Adrenal gland (tissue), 19 donors: ENCODE measurements around the gene ATP13A2. TPM values are rescaled to one million over a fixed set of nuclear protein-coding genes. Genes with fewer than 3 reads are reported as not detected.

ENCODE experiments used
- DNase-seq, 7 donors: peaks; one replicate each; pipeline ENCODE4 v3.0.0-alpha.2; 2019 to 2020
- H3K27ac ChIP-seq, 5 donors: fragments of 200-600 bp; sonication (generic) in 4 of 5; 1 replicate in 3 of 5; 2 replicates in 2 of 5; pipeline versions ENCODE4 v1.5.1 to v1.8.0; 2016 to 2020; ENCODE audit warnings: mild to moderate bottlenecking in 1 of 5
- H3K27me3 ChIP-seq: fragments of 200-600 bp; 2 replicates; pipeline ENCODE4 v1.8.0; 2021
- H3K36me3 ChIP-seq, 2 donors: fragments of 200-600 bp; replicated peaks in 1 of 2; 1 replicate in 1 of 2; 2 replicates in 1 of 2; pipeline versions ENCODE4 v1.5.1 to v1.8.0; 2018 to 2022
- H3K4me1 ChIP-seq, 2 donors: fragments of 200-600 bp; replicated peaks in 1 of 2; 1 replicate in 1 of 2; 2 replicates in 1 of 2; pipeline versions ENCODE4 v1.5.1 to v1.8.0; 2018 to 2021
- H3K4me3 ChIP-seq, 4 donors: fragments of 200-600 bp; sonication (generic) in 3 of 4; one replicate each; pipeline ENCODE4 v1.5.1; 2016 to 2018
- H3K9me3 ChIP-seq, 3 donors: fragments of 200-600 bp; sonication (generic) in 1 of 3; replicated peaks in 1 of 3; 1 replicate in 2 of 3; 2 replicates in 1 of 3; pipeline versions ENCODE4 v1.5.1 to v1.8.0; 2016 to 2021
- POLR2A ChIP-seq, 2 donors: fragments of 450-650 bp; IDR thresholded peaks; one replicate each; pipeline ENCODE4 v1.6.1; 2017; ENCODE audit warnings: antibody characterized with exemption in 2 of 2, mild to moderate bottlenecking in 2 of 2, moderate library complexity in 1 of 2
- WGBS, 4 donors: extraction: QIAGEN DNeasy Blood & Tissue Kit in 2 of 4; methylation state at CpG; one replicate each; pipeline versions ENCODE4 v1.1.5 to v1.1.7; 2013 to 2017; 5-methylcytosine and 5-hydroxymethylcytosine counted together
- intact Hi-C, 2 donors: fragments of 100-400 bp; cut with DNase I; formaldehyde crosslinking; loops; one replicate each; pipeline versions ENCODE4 v1.14.1 to v1.15.0; 2022 to 2023
- long read RNA-seq, 10 donors: library from polyadenylated mRNA in 3 of 10; unstranded in 2 of 10; stranded (forward) in 1 of 10; transcript quantifications; one replicate each; pipeline ENCODE4 v2.0.0 and lab custom pipeline, GENCODE V29; 2021 to 2026
- polyA plus RNA-seq, 3 donors: library from polyadenylated mRNA; stranded (reverse); fragments of 200-250 nt in 2 of 3; fragments of 350-450 nt in 1 of 3; fragmentation: Illumina TruSeq in 1 of 3; extraction: RNeasy Lipid Tissue Mini Kit (QIAGEN cat#74804) in 1 of 3; gene quantifications; one replicate each; pipeline ENCODE4 v1.2.3, GENCODE V29; 2013 to 2014
- total RNA-seq, 9 donors: library from RNA; depleted of rRNA in 4 of 9; stranded (reverse); fragments of >200 nt in 4 of 9; fragments of 120-200 nt in 1 of 9; fragmentation: NEBNext Ultra II Directional in 1 of 9; extraction: Animal tissue kit (Norgen Biotek cat#: 25700) in 1 of 9; gene quantifications; one replicate each; pipeline versions ENCODE4 v1.1.0 to v1.2.4, GENCODE V29; 2013 to 2023
- TF ChIP-seq, protein P1 (sequence below), 6 experiments: fragments of 450-650 bp in 4 of 6; fragments of 200-600 bp in 2 of 6; sonication (generic) in 1 of 6; IDR thresholded peaks; 1 replicate in 5 of 6; 2 replicates in 1 of 6; pipeline versions ENCODE4 v1.5.1 to v1.8.0; 2016 to 2021; ENCODE audit warnings: antibody characterized with exemption in 6 of 6, mild to moderate bottlenecking in 2 of 6, moderate library complexity in 1 of 6
- donor health status: healthy with polysubstance abuse.
- donor health status: Bipolar disorder and iron deficiency.
- donor health status: DM: yes; HTN: yes; CAD: no.
- donor health status: DM: no; HTN: no; CAD: no.
- donor health status: DM: no; HTN: no; CAD: no.
- donor health status: DM: yes; HTN: yes; CAD: no.

Gene ATP13A2
- 10 to 100 TPM in 8 of 9 donors, 1 to 10 TPM in 1; 6.0 to 82.4 (median 42.2) TPM for total RNA-seq
- polyA plus RNA-seq: 10 to 100 TPM; 11.8 to 51.9 (median 34.1) TPM
- long read RNA-seq, donor 1: 0 reads
- long read RNA-seq, donor 2: 0 reads
- long read RNA-seq, donor 3: 0 reads
- long read RNA-seq, donor 4, partial matches to known transcripts: 7 of 8 reads
- long read RNA-seq, donor 4, other reads (novel, unspliced or antisense): 1 of 8 reads
- long read RNA-seq, donor 5, transcript ATP13A2-201 (29 exons, 3,840 nt): minor isoform, 40 of 207 reads
- long read RNA-seq, donor 5, transcript ATP13A2-203 (29 exons, 3,981 nt): major isoform, 55 of 207 reads
- long read RNA-seq, donor 5, partial matches to known transcripts: 28 of 207 reads
- long read RNA-seq, donor 5, other reads (novel, unspliced or antisense): 84 of 207 reads
- long read RNA-seq, donor 6, partial matches to known transcripts: 4 of 5 reads
- long read RNA-seq, donor 6, other reads (novel, unspliced or antisense): 1 of 5 reads
- long read RNA-seq, donor 7: 0 reads
- long read RNA-seq, donor 8, partial matches to known transcripts: 9 of 10 reads
- long read RNA-seq, donor 8, other reads (novel, unspliced or antisense): 0 of 10 reads
- long read RNA-seq, donor 9: 0 reads
- long read RNA-seq, donor 10: 0 reads

DNA sequence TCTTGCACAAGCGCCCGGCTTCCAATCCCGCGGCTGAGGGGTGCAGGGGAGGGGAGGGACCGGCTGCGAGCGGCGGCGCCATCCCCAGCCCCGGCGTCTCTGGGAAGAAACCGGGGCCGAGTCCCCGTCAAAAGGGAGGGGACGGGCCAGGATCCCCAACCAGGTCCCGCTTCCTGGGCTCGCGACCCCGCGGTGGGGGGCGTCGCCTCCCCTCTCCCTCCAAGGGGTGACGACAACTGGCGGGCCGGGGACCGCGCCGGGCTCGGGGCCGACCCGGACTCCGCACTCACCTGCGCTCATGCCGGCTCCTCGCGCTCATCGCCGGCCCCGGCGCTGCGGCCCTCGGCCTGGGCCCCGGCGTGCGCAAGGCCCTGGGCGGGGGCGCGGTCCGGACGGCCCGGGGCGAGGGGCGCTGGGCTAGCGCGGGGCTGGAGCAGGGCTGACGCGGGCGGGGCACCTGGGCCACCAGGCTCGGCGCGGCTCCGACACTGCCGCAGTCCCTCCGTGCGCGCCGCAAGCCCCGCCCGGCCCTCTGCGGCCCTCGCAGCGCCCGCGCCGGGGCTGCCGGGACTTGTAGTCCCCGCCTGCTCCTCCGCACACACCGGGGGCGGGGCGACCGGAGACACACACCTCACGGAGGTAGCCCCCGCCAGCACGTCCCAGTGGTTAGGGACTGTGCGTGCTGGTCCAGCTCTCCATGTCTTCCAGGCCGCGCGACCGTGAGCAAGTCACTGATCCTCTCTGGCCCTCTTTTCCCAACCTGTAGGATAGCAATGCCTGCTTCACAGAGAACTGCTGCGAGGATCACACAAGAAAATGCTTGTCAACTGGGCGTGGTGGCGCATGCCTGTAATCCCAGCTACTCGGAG, at the start of gene ATP13A2:
ATP13A2 (minus strand) TSS at position 490 of the 869 bp plus-strand sequence; CDS start at position 300, 190 bp downstream.
- WGBS, 4 donors: 1 to 2% (median 1%) methylated on average over 24 to 94 of the region's 94 CpGs
- H3K4me1 ChIP-seq: peaks cover 11 to 33% of the 10 kb centered on the region in 2 donors
- H3K27me3 ChIP-seq: no peaks in the 10 kb centered on the region
- DNase-seq: peak; percentile 68 to 85 (median 77)
- H3K9me3 ChIP-seq: no peaks in the 10 kb centered on the region
- H3K4me3 ChIP-seq: peak within 1 kb of the TSS; percentile 32 to 97 (median 61)
- H3K27ac ChIP-seq: peak within 1 kb of the TSS in 1 of 5 donors; percentile 62
- H3K36me3 ChIP-seq: no peaks in the 10 kb centered on the region
- intact Hi-C loops: no loop called here
- peak; percentile 33 to 45 for TF ChIP-seq POLR2A (IDR thresholded peaks at IDR 0.05)
- TF ChIP-seq, protein P1, sequence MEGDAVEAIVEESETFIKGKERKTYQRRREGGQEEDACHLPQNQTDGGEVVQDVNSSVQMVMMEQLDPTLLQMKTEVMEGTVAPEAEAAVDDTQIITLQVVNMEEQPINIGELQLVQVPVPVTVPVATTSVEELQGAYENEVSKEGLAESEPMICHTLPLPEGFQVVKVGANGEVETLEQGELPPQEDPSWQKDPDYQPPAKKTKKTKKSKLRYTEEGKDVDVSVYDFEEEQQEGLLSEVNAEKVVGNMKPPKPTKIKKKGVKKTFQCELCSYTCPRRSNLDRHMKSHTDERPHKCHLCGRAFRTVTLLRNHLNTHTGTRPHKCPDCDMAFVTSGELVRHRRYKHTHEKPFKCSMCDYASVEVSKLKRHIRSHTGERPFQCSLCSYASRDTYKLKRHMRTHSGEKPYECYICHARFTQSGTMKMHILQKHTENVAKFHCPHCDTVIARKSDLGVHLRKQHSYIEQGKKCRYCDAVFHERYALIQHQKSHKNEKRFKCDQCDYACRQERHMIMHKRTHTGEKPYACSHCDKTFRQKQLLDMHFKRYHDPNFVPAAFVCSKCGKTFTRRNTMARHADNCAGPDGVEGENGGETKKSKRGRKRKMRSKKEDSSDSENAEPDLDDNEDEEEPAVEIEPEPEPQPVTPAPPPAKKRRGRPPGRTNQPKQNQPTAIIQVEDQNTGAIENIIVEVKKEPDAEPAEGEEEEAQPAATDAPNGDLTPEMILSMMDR (IDR thresholded peaks at IDR 0.05): no peak

DNA sequence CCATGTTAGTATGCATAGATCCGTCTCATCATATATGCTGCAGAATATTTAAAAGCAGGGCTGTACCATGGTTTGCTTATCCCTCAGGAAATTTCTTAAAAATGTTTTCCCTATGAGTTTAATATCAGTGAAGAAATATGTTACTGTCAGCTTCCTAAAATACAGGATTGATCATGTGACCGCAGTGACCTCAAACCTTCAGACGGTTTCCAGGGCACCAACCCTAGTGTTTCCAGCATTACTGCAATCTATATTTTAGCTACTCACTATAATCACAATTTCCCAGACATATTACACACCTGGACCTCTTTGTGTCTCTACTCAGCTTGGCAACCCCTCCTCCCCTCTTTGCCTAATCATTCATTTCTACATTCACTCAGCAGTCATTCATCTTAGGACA, 49.8 kb upstream of the ATP13A2 start:
- H3K27ac ChIP-seq: no peak overlapping the region
- WGBS, 4 donors: 53 to 62% (median 56%) methylated on average over 3 of the region's 3 CpGs
- no peak overlapping the region for H3K4me3 ChIP-seq
- DNase-seq: peak in 1 of 7 donors; percentile 40
- no peaks in the 10 kb centered on the region for H3K9me3 ChIP-seq
- intact Hi-C loops: loop anchor here in 1 of 2 donors (5.0 kb wide), 1 partner anchor 276 kb away; no protein-coding TSS in a partner anchor
- H3K36me3 ChIP-seq: no peaks in the 10 kb centered on the region
- no peaks in the 10 kb centered on the region for H3K27me3 ChIP-seq
- TF ChIP-seq POLR2A (IDR thresholded peaks at IDR 0.05): no peak
- TF ChIP-seq, protein P1 (IDR thresholded peaks at IDR 0.05): no peak
- peaks cover 0 to 6% of the 10 kb centered on the region in 2 donors for H3K4me1 ChIP-seq

GRCh38 chr1:17060306-17060749, 48.6 kb upstream of the ATP13A2 start:
- DNase-seq: no peak
- Histone ChIP-seq H3K4me3 (no peak overlapping the region), H3K27me3 (no peaks in the 10 kb centered on the region), H3K27ac (no peak overlapping the region), H3K9me3 (no peaks in the 10 kb centered on the region), H3K36me3 (no peaks in the 10 kb centered on the region), H3K4me1 (peaks cover 0 to 6% of the 10 kb centered on the region in 2 donors)
- intact Hi-C loops: loop anchor here in 1 of 2 donors (5.0 kb wide), 1 partner anchor 277 kb away; no protein-coding TSS in a partner anchor
- TF ChIP-seq POLR2A (IDR thresholded peaks at IDR 0.05): no peak
- 52 to 61% (median 54%) methylated on average over 11 of the region's 11 CpGs for WGBS, 4 donors

- Histone ChIP-seq H3K27ac (no peak overlapping the region), H3K9me3 (no peaks in the 10 kb centered on the region), H3K36me3 (no peaks in the 10 kb centered on the region), H3K4me1 (peaks cover 0 to 6% of the 10 kb centered on the region in 2 donors), H3K27me3 (no peaks in the 10 kb centered on the region), H3K4me3 (no peak overlapping the region)
- DNase-seq: peak; percentile 68 to 86 (median 78)
- no peak for TF ChIP-seq POLR2A (IDR thresholded peaks at IDR 0.05)
- TF ChIP-seq, protein P1 (IDR thresholded peaks at IDR 0.05): peak; percentile 50 to 89 (median 74)
- intact Hi-C loops: loop anchor here (2.0 to 5.0 kb wide), 2 partner anchors 177 to 278 kb away; no protein-coding TSS in a partner anchor
- 33 to 45% (median 35%) methylated on average over 9 to 12 of the region's 12 CpGs for WGBS, 4 donors
Measured at GRCh38 chr1:17059391-17060305, 47.9 kb upstream of the ATP13A2 start.
